ENCODE measurements around the gene POLRMT.
"Not testable (repeated sequence)": the region's sequence is repeated elsewhere in the genome, so short reads cannot be mapped to it uniquely, and the experiment has no call there.

- TF ChIP-seq, protein P1, sequence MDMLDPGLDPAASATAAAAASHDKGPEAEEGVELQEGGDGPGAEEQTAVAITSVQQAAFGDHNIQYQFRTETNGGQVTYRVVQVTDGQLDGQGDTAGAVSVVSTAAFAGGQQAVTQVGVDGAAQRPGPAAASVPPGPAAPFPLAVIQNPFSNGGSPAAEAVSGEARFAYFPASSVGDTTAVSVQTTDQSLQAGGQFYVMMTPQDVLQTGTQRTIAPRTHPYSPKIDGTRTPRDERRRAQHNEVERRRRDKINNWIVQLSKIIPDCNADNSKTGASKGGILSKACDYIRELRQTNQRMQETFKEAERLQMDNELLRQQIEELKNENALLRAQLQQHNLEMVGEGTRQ (IDR thresholded peaks at IDR 0.05; ENCODE audit: borderline replicate concordance, low read depth, low read length), result not testable (repeated sequence)
- TF ChIP-seq, protein P2, sequence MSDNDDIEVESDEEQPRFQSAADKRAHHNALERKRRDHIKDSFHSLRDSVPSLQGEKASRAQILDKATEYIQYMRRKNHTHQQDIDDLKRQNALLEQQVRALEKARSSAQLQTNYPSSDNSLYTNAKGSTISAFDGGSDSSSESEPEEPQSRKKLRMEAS (IDR thresholded peaks at IDR 0.05; ENCODE audit: low read depth), result not testable (repeated sequence)
- not testable (repeated sequence) for TF ChIP-seq SMC3 (IDR thresholded peaks at IDR 0.05; ENCODE audit: low read depth, low read length); MEF2A (IDR thresholded peaks at IDR 0.05; ENCODE audit: borderline replicate concordance, low read depth); RAD21 (IDR thresholded peaks at IDR 0.05; ENCODE audit: low read length); EP300 (IDR thresholded peaks at IDR 0.05; ENCODE audit: borderline replicate concordance in 1 of 2, low read depth in 1 of 2, low read length in 1 of 2); POLR2AphosphoS5 (IDR thresholded peaks at IDR 0.05; ENCODE audit: low read depth, low read length); IRF3 (IDR thresholded peaks at IDR 0.05; ENCODE audit: low read depth, low read length); ELF1 (IDR thresholded peaks at IDR 0.05); NRF1 (IDR thresholded peaks at IDR 0.05; ENCODE audit: low read depth, low read length); YY1 (IDR thresholded peaks at IDR 0.05; ENCODE audit: low read depth); GATA2 (CRISPR knock-in tag; IDR thresholded peaks at IDR 0.05)
- TF ChIP-seq, protein P3, sequence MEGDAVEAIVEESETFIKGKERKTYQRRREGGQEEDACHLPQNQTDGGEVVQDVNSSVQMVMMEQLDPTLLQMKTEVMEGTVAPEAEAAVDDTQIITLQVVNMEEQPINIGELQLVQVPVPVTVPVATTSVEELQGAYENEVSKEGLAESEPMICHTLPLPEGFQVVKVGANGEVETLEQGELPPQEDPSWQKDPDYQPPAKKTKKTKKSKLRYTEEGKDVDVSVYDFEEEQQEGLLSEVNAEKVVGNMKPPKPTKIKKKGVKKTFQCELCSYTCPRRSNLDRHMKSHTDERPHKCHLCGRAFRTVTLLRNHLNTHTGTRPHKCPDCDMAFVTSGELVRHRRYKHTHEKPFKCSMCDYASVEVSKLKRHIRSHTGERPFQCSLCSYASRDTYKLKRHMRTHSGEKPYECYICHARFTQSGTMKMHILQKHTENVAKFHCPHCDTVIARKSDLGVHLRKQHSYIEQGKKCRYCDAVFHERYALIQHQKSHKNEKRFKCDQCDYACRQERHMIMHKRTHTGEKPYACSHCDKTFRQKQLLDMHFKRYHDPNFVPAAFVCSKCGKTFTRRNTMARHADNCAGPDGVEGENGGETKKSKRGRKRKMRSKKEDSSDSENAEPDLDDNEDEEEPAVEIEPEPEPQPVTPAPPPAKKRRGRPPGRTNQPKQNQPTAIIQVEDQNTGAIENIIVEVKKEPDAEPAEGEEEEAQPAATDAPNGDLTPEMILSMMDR (IDR thresholded peaks at IDR 0.05), result not testable (repeated sequence)
- TF ChIP-seq, protein P4, sequence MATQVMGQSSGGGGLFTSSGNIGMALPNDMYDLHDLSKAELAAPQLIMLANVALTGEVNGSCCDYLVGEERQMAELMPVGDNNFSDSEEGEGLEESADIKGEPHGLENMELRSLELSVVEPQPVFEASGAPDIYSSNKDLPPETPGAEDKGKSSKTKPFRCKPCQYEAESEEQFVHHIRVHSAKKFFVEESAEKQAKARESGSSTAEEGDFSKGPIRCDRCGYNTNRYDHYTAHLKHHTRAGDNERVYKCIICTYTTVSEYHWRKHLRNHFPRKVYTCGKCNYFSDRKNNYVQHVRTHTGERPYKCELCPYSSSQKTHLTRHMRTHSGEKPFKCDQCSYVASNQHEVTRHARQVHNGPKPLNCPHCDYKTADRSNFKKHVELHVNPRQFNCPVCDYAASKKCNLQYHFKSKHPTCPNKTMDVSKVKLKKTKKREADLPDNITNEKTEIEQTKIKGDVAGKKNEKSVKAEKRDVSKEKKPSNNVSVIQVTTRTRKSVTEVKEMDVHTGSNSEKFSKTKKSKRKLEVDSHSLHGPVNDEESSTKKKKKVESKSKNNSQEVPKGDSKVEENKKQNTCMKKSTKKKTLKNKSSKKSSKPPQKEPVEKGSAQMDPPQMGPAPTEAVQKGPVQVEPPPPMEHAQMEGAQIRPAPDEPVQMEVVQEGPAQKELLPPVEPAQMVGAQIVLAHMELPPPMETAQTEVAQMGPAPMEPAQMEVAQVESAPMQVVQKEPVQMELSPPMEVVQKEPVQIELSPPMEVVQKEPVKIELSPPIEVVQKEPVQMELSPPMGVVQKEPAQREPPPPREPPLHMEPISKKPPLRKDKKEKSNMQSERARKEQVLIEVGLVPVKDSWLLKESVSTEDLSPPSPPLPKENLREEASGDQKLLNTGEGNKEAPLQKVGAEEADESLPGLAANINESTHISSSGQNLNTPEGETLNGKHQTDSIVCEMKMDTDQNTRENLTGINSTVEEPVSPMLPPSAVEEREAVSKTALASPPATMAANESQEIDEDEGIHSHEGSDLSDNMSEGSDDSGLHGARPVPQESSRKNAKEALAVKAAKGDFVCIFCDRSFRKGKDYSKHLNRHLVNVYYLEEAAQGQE (IDR thresholded peaks at IDR 0.05; ENCODE audit: low read depth, low read length), result not testable (repeated sequence)
Observed at GRCh38 chr19:605061-605971, 28.0 kb downstream of the POLRMT start.

All from SK-N-SH (cell line).